Uterus (tissue), 2 donors: ENCODE results near the gene RUFY1.

ENCODE experiments used
- CTCF ChIP-seq, 4 experiments: fragments of 200-600 bp in 2 of 4; fragments of 450-650 bp in 2 of 4; sonication (generic) in 2 of 4; IDR thresholded peaks; one replicate each; pipeline ENCODE4 v1.5.1; 2016 to 2019; ENCODE audit warnings: antibody characterized with exemption in 4 of 4, mild to moderate bottlenecking in 2 of 4, moderate library complexity in 1 of 4
- POLR2A ChIP-seq, 2 donors: fragments of 450-650 bp; IDR thresholded peaks; one replicate each; pipeline ENCODE4 v1.6.1; 2016; ENCODE audit warnings: antibody characterized with exemption in 2 of 2, mild to moderate bottlenecking in 1 of 2, moderate library complexity in 1 of 2

- TF ChIP-seq CTCF (IDR thresholded peaks at IDR 0.05) (no peak), POLR2A (IDR thresholded peaks at IDR 0.05) (no peak)
Measured at GRCh38 chr5:179606071-179606909, 55.9 kb downstream of the RUFY1 start.
